Measurements from ENCODE around the gene MRPL10.

Gene MRPL10

GRCh38 chr17:47844814-47845715 is 13.7 kb upstream of the MRPL10 start (continued):
- no peak for TF ChIP-seq ZNF354C (tag by site-specific recombination; IDR thresholded peaks at IDR 0.05; ENCODE audit: borderline replicate concordance, low read depth)
- TF ChIP-seq ZNF561 (tag by site-specific recombination; IDR thresholded peaks at IDR 0.05; ENCODE audit: borderline replicate concordance) = no peak
- TF ChIP-seq ZNF239 (tag by site-specific recombination; IDR thresholded peaks at IDR 0.05) = no peak
- TF ChIP-seq ZBTB20 (tag by site-specific recombination; IDR thresholded peaks at IDR 0.05) = peak; percentile 42; the same call in 1 of the 2 replicates
- no peak for TF ChIP-seq ZNF274 (IDR thresholded peaks at IDR 0.05; ENCODE audit: low read length)
- TF ChIP-seq ZNF274 (tag by site-specific recombination; IDR thresholded peaks at IDR 0.05; ENCODE audit: borderline replicate concordance) = no peak
- TF ChIP-seq ZNF692 (tag by site-specific recombination; IDR thresholded peaks at IDR 0.05) = no peak
- TF ChIP-seq SALL2 (tag by site-specific recombination; IDR thresholded peaks at IDR 0.05; ENCODE audit: borderline replicate concordance) = no peak
- TF ChIP-seq ZBTB8A (tag by site-specific recombination; IDR thresholded peaks at IDR 0.05) = no peak
- no peak for TF ChIP-seq ZNF76 (tag by site-specific recombination; IDR thresholded peaks at IDR 0.05; ENCODE audit: borderline replicate concordance, low read depth)
- no peak for TF ChIP-seq ZNF571 (tag by site-specific recombination; IDR thresholded peaks at IDR 0.05)
- no peak for TF ChIP-seq KLF10 (tag by site-specific recombination; IDR thresholded peaks at IDR 0.05)
- no peak for TF ChIP-seq KLF1 (tag by site-specific recombination; IDR thresholded peaks at IDR 0.05)
- no peak for TF ChIP-seq REST (tag by site-specific recombination; IDR thresholded peaks at IDR 0.05)
- no peak for TF ChIP-seq ZNF404 (tag by site-specific recombination; IDR thresholded peaks at IDR 0.05)
- TF ChIP-seq ZNF670 (tag by site-specific recombination; IDR thresholded peaks at IDR 0.05; ENCODE audit: low read depth) = no peak
- peak; percentile 93 for TF ChIP-seq ZNF664 (tag by site-specific recombination; IDR thresholded peaks at IDR 0.05)
- peak; percentile 37; the same call in 1 of the 2 replicates for TF ChIP-seq ZNF341 (tag by site-specific recombination; IDR thresholded peaks at IDR 0.05; ENCODE audit: low read depth)
- TF ChIP-seq ZNF704 (tag by site-specific recombination; IDR thresholded peaks at IDR 0.05) = no peak
- no peak for TF ChIP-seq RBAK (tag by site-specific recombination; IDR thresholded peaks at IDR 0.05)
- no peak for TF ChIP-seq ZNF121 (tag by site-specific recombination; IDR thresholded peaks at IDR 0.05)
- TF ChIP-seq REPIN1 (tag by site-specific recombination; IDR thresholded peaks at IDR 0.05; ENCODE audit: low read depth) = no peak
- TF ChIP-seq ZNF544 (tag by site-specific recombination; IDR thresholded peaks at IDR 0.05) = no peak

Data from HEK293 (cell line).